ENCODE measurements around the gene TIAM1.

The TIAM1 gene

DNA sequence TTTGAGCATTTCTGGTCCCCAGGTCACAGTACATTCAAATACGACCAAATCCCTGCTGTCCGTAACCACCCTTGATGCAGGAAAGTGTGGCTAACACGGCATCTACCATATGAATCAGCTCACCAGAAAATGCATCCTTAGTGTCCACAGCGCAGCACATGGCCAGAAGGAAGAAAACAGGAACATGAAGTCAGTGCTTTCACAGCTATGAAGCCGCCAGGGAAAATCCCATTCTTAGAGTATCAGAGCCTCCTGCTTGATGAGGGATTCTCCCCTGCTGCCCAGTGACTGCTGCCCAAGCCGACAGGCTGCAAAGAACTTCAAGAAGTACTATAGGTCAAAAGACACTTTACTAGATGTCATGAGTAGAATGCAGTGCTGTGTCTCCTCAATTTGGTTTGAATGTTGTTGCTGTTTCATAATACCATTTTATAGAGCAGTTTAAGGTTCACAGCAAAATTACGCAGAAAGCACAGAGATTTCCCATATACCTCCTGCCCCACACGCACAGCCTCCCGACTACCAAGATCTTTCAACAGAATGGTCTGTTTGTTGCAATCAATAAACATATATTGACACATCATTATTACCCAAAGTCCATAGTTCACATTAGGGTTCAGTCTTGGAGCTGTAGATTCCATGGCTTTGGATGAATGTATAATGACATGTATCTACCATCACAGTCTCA is 14.5 kb downstream of the TIAM1 start:
- Histone ChIP-seq H3K4ac (ENCODE audit: low read depth, low read length) (no peak overlapping the region), H3K23ac (ENCODE audit: low read length) (no peak overlapping the region), H3K9ac (ENCODE audit: low read length) (no peak overlapping the region), H3K9me3 (ENCODE audit: insufficient read depth, low read depth, low read length) (no peaks in the 10 kb centered on the region), H3K79me1 (ENCODE audit: low read length) (no peaks in the 10 kb centered on the region), H3K79me2 (ENCODE audit: control insufficient read depth, insufficient read depth, low read length, poor library complexity) (peaks cover 2% of the 10 kb centered on the region), H4K12ac (ENCODE audit: low read depth, low read length) (no peak overlapping the region), H2BK120ac (ENCODE audit: insufficient read depth, low read length, poor library complexity) (no peak overlapping the region), H3K18ac (ENCODE audit: low read length) (no peak overlapping the region), H3K27ac (ENCODE audit: low read depth, low read length) (no peak overlapping the region), H2AFZ (ENCODE audit: insufficient read depth, low read length, poor library complexity) (no peak overlapping the region), H3K4me3 (ENCODE audit: low read depth, low read length) (no peak overlapping the region), H2BK5ac (ENCODE audit: low read depth, low read length, poor library complexity) (no peak overlapping the region), H2AK5ac (ENCODE audit: low read length) (no peak overlapping the region), H3K27me3 (ENCODE audit: insufficient read depth, low read length) (no peaks in the 10 kb centered on the region), H4K8ac (ENCODE audit: low read depth, low read length) (no peak overlapping the region), H3K14ac (ENCODE audit: low read length) (no peak overlapping the region), H3K4me1 (ENCODE audit: control insufficient read depth in 1 of 2, insufficient read depth in 2 of 2, low read length in 2 of 2) (no peaks in the 10 kb centered on the region), H3K36me3 (ENCODE audit: control insufficient read depth in 1 of 2, insufficient read depth in 2 of 2, low read length in 2 of 2) (peaks cover 3% of the 10 kb centered on the region in 2 experiments), H4K91ac (ENCODE audit: low read depth, low read length) (no peak overlapping the region), H2BK12ac (ENCODE audit: low read length) (no peak overlapping the region), H3K4me2 (ENCODE audit: low read length) (no peak overlapping the region)
- WGBS (ENCODE audit: extremely low coverage, insufficient coverage, insufficient read length) = no CpG with 5 or more reads among the region's 9 CpGs
- DNase-seq = no peak

DNA sequence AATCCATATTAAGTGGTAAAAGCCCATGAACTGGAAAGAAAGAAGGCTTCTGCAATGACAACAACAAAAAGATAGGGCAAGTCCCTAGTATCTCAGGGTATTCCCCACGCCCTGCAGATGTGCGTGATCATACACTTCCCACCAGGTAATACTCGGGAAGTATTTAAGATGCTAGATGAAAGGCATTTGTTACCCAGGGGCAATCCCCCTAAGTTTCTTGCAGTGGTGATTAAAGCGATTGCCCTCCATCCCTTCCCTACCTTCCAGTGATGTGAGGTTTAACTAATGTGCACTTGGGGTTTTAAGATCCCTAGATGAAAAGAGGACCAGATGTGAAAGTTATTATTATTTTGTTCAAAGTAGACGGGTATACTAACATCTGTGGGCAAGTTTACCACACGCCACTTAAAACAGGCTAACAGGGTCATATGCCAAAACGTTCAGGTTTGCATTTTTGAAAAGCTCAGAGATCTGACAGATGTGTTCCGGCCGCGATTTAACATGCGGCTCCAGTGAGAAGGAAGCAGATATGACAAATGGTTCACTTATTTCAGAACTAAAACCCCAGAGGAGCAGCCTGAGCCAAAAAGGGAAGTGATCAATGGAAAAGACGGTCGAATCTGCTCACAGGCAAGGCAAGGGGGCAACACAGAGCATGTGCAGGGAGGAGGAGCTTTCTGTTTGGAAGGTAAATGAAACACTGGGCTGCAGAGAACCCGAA is 17.4 kb downstream of the TIAM1 start:
- no peak overlapping the region for H4K12ac ChIP-seq (ENCODE audit: low read depth, low read length)
- H3K4me2 ChIP-seq (ENCODE audit: low read length) = no peak overlapping the region
- peaks cover 2% of the 10 kb centered on the region for H3K79me2 ChIP-seq (ENCODE audit: control insufficient read depth, insufficient read depth, low read length, poor library complexity)
- no peak overlapping the region for H3K18ac ChIP-seq (ENCODE audit: low read length)
- H3K9me3 ChIP-seq (ENCODE audit: insufficient read depth, low read depth, low read length) = no peaks in the 10 kb centered on the region
- H3K36me3 ChIP-seq (ENCODE audit: control insufficient read depth in 1 of 2, insufficient read depth in 2 of 2, low read length in 2 of 2) = peaks cover 3% of the 10 kb centered on the region in 2 experiments
- no peak overlapping the region for H4K91ac ChIP-seq (ENCODE audit: low read depth, low read length)
- H3K27me3 ChIP-seq (ENCODE audit: insufficient read depth, low read length) = no peaks in the 10 kb centered on the region
- no peak for DNase-seq
- no peak overlapping the region for H3K14ac ChIP-seq (ENCODE audit: low read length)
- WGBS (ENCODE audit: extremely low coverage, insufficient coverage, insufficient read length) = no CpG with 5 or more reads among the region's 14 CpGs
- no peak overlapping the region for H3K4me3 ChIP-seq (ENCODE audit: low read depth, low read length)
- no peak overlapping the region for H2AFZ ChIP-seq (ENCODE audit: insufficient read depth, low read length, poor library complexity)
- no peak overlapping the region for H2BK120ac ChIP-seq (ENCODE audit: insufficient read depth, low read length, poor library complexity)
- H3K4me1 ChIP-seq (ENCODE audit: control insufficient read depth in 1 of 2, insufficient read depth in 2 of 2, low read length in 2 of 2) = no peaks in the 10 kb centered on the region
- no peak overlapping the region for H2AK5ac ChIP-seq (ENCODE audit: low read length)
- no peak overlapping the region for H3K27ac ChIP-seq (ENCODE audit: low read depth, low read length)
- no peak overlapping the region for H3K9ac ChIP-seq (ENCODE audit: low read length)
- H3K23ac ChIP-seq (ENCODE audit: low read length) = no peak overlapping the region
- H4K8ac ChIP-seq (ENCODE audit: low read depth, low read length) = no peak overlapping the region
- no peak overlapping the region for H2BK12ac ChIP-seq (ENCODE audit: low read length)
- H2BK5ac ChIP-seq (ENCODE audit: low read depth, low read length, poor library complexity) = no peak overlapping the region
- H3K4ac ChIP-seq (ENCODE audit: low read depth, low read length) = no peak overlapping the region
- no peaks in the 10 kb centered on the region for H3K79me1 ChIP-seq (ENCODE audit: low read length)

DNA sequence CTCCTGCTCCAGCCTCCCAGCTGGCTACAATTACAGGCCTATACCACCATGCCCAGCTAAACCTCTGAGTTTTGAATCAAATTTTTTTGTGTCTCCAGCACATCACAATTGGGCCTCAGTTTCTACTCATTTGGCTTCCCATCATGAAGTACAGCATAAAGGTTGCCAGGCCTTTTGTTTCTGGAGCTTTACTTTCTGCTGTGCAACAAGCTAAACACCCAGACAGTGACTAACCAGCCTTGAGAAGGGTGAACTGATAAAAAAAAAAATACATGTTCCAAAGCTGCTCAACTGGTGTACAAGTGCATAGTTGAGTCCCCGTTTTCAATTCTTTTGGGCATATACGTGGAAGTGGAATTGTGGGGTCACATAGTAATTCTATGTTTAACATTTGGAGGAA is 25.1 kb downstream of the TIAM1 start:
- Histone ChIP-seq H3K4me1 (ENCODE audit: control insufficient read depth in 1 of 2, insufficient read depth in 2 of 2, low read length in 2 of 2) (peaks cover 0 to 2% of the 10 kb centered on the region in 2 experiments), H3K27ac (ENCODE audit: low read depth, low read length) (no peak overlapping the region), H2BK5ac (ENCODE audit: low read depth, low read length, poor library complexity) (no peak overlapping the region), H3K27me3 (ENCODE audit: insufficient read depth, low read length) (no peaks in the 10 kb centered on the region), H3K9me3 (ENCODE audit: insufficient read depth, low read depth, low read length) (peaks cover 1% of the 10 kb centered on the region), H4K12ac (ENCODE audit: low read depth, low read length) (no peak overlapping the region), H2BK120ac (ENCODE audit: insufficient read depth, low read length, poor library complexity) (no peak overlapping the region), H2AFZ (ENCODE audit: insufficient read depth, low read length, poor library complexity) (no peak overlapping the region), H3K9ac (ENCODE audit: low read length) (no peak overlapping the region), H3K18ac (ENCODE audit: low read length) (no peak overlapping the region), H2AK5ac (ENCODE audit: low read length) (no peak overlapping the region), H3K14ac (ENCODE audit: low read length) (no peak overlapping the region), H3K36me3 (ENCODE audit: control insufficient read depth in 1 of 2, insufficient read depth in 2 of 2, low read length in 2 of 2) (no peaks in the 10 kb centered on the region), H3K79me2 (ENCODE audit: control insufficient read depth, insufficient read depth, low read length, poor library complexity) (no peaks in the 10 kb centered on the region), H2BK12ac (ENCODE audit: low read length) (no peak overlapping the region), H4K91ac (ENCODE audit: low read depth, low read length) (no peak overlapping the region), H3K4me3 (ENCODE audit: low read depth, low read length) (no peak overlapping the region), H3K4me2 (ENCODE audit: low read length) (no peak overlapping the region), H4K8ac (ENCODE audit: low read depth, low read length) (no peak overlapping the region), H3K23ac (ENCODE audit: low read length) (no peak overlapping the region), H3K4ac (ENCODE audit: low read depth, low read length) (no peak overlapping the region), H3K79me1 (ENCODE audit: low read length) (no peaks in the 10 kb centered on the region)
- no peak for DNase-seq
- WGBS (ENCODE audit: extremely low coverage, insufficient coverage, insufficient read length) = no CpG with 5 or more reads among the region's 2 CpGs

DNA sequence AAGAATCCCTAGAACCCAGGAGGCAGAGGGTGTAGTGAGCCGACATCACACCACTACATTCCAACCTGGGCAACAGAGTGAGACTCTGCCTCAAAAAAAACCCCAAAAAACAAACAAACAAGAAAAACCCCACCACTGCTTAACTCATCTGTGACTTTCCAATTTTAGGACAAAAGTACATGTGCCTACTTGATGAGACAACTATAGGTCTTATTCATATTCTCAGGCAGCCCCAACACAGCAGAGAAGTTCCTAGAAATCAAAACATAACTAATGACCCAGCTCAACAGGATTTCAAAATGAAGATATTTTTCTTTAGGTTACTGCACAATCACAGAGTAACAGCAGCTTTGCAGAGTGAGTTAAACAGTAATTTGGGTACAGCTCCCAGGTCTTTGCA is 26.4 kb downstream of the TIAM1 start:
- no peak overlapping the region for H3K9ac ChIP-seq (ENCODE audit: low read length)
- no peak overlapping the region for H4K8ac ChIP-seq (ENCODE audit: low read depth, low read length)
- H3K27me3 ChIP-seq (ENCODE audit: insufficient read depth, low read length) = no peaks in the 10 kb centered on the region
- H2BK12ac ChIP-seq (ENCODE audit: low read length) = no peak overlapping the region
- no peak overlapping the region for H2BK5ac ChIP-seq (ENCODE audit: low read depth, low read length, poor library complexity)
- DNase-seq = no peak
- no peak overlapping the region for H3K4me2 ChIP-seq (ENCODE audit: low read length)
- H3K14ac ChIP-seq (ENCODE audit: low read length) = no peak overlapping the region
- H3K4me3 ChIP-seq (ENCODE audit: low read depth, low read length) = no peak overlapping the region
- no peaks in the 10 kb centered on the region for H3K79me2 ChIP-seq (ENCODE audit: control insufficient read depth, insufficient read depth, low read length, poor library complexity)
- H2AFZ ChIP-seq (ENCODE audit: insufficient read depth, low read length, poor library complexity) = no peak overlapping the region
- peaks cover 1% of the 10 kb centered on the region for H3K9me3 ChIP-seq (ENCODE audit: insufficient read depth, low read depth, low read length)
- WGBS (ENCODE audit: extremely low coverage, insufficient coverage, insufficient read length) = no CpG with 5 or more reads among the region's 1 CpG
- no peak overlapping the region for H2BK120ac ChIP-seq (ENCODE audit: insufficient read depth, low read length, poor library complexity)
- H3K27ac ChIP-seq (ENCODE audit: low read depth, low read length) = no peak overlapping the region
- H3K23ac ChIP-seq (ENCODE audit: low read length) = no peak overlapping the region
- no peak overlapping the region for H4K91ac ChIP-seq (ENCODE audit: low read depth, low read length)
- H3K36me3 ChIP-seq (ENCODE audit: control insufficient read depth in 1 of 2, insufficient read depth in 2 of 2, low read length in 2 of 2) = peaks cover 0 to 2% of the 10 kb centered on the region in 2 experiments
- no peaks in the 10 kb centered on the region for H3K79me1 ChIP-seq (ENCODE audit: low read length)
- H3K18ac ChIP-seq (ENCODE audit: low read length) = peak overlapping the region; percentile 44
- H2AK5ac ChIP-seq (ENCODE audit: low read length) = no peak overlapping the region
- H3K4ac ChIP-seq (ENCODE audit: low read depth, low read length) = peak overlapping the region; percentile 39
- no peak overlapping the region for H4K12ac ChIP-seq (ENCODE audit: low read depth, low read length)
- H3K4me1 ChIP-seq (ENCODE audit: control insufficient read depth in 1 of 2, insufficient read depth in 2 of 2, low read length in 2 of 2) = peaks cover 0 to 2% of the 10 kb centered on the region in 2 experiments

Data from trophoblast cell (in vitro differentiated cells and primary cell).